ENCODE data around the gene DUSP16. TPM values are rescaled to one million over a fixed set of nuclear protein-coding genes. Genes with fewer than 3 reads are reported as not detected.

DUSP16 gene
- total and polyA plus RNA-seq, 2 experiments from 2014 or later: 11.7 to 59.4 TPM

- TF ChIP-seq JUNB (IDR thresholded peaks at IDR 0.05; ENCODE audit: unreplicated experiment) (no peak), CTCF (conservative IDR thresholded peaks at IDR 0.05; ENCODE audit: low read depth in 2 of 2) (no peak), EZH2 (IDR thresholded peaks at IDR 0.05; ENCODE audit: low read depth, unreplicated experiment) (no peak), STAT1 (IDR thresholded peaks at IDR 0.05; ENCODE audit: unreplicated experiment) (no peak), POLR2AphosphoS5 (IDR thresholded peaks at IDR 0.05; ENCODE audit: low read depth) (no peak), REST (IDR thresholded peaks at IDR 0.05; ENCODE audit: unreplicated experiment) (no peak)
Measured at GRCh38 chr12:12551115-12551514, 11.5 kb downstream of the DUSP16 start (continued).

GRCh38 chr12:12550277-12550676 is 12.4 kb downstream of the DUSP16 start:
- Mint-ChIP-seq H3K9me3 (no peaks in the 10 kb centered on the region), H3K27me3 (ENCODE audit: insufficient read depth, low read depth, poor library complexity) (peaks cover 13% of the 10 kb centered on the region), H3K27ac (no peak overlapping the region), H3K4me1 (peaks cover 25% of the 10 kb centered on the region), H3K36me3 (ENCODE audit: low read depth) (peaks cover 31% of the 10 kb centered on the region; the same call in 2 of the 3 replicates), H3K4me3 (no peak overlapping the region)
- no peaks in the 10 kb centered on the region for H3F3A ChIP-seq (replicated peaks; ENCODE audit: low read depth)
- no peak overlapping the region for H3K27ac ChIP-seq (ENCODE audit: low read depth)
- H3K79me2 ChIP-seq (replicated peaks; ENCODE audit: insufficient read depth): peaks cover 100% of the 10 kb centered on the region
- ATAC-seq: no peak
- no peaks in the 10 kb centered on the region for H3K36me3 ChIP-seq (ENCODE audit: insufficient read depth)
- no peak overlapping the region for H2AFZ ChIP-seq
- peaks cover 12% of the 10 kb centered on the region for H3K4me1 ChIP-seq (ENCODE audit: insufficient read depth)
- H3K4me2 ChIP-seq: no peak overlapping the region
- H3K4me3 ChIP-seq: no peak overlapping the region
- H4K20me1 ChIP-seq (replicated peaks; ENCODE audit: insufficient read depth): no peaks in the 10 kb centered on the region
- no peaks in the 10 kb centered on the region for H3K9me2 ChIP-seq (ENCODE audit: insufficient read depth)
- H3K27me3 ChIP-seq (ENCODE audit: insufficient read depth): no peaks in the 10 kb centered on the region
- DNase-seq (ENCODE audit: low spot score): no peak
- TF ChIP-seq ETS1 (IDR thresholded peaks at IDR 0.05): no peak
- no peak for TF ChIP-seq REST (IDR thresholded peaks at IDR 0.05; ENCODE audit: unreplicated experiment)
- no peak for TF ChIP-seq NANOG (IDR thresholded peaks at IDR 0.05; ENCODE audit: borderline replicate concordance)
- no peak for TF ChIP-seq STAT1 (IDR thresholded peaks at IDR 0.05; ENCODE audit: unreplicated experiment)
- TF ChIP-seq ZNF114 (CRISPR knock-in tag; IDR thresholded peaks at IDR 0.05): no peak
- no peak for TF ChIP-seq ZNF331 (CRISPR knock-in tag; IDR thresholded peaks at IDR 0.05; ENCODE audit: low read depth)
- no peak for TF ChIP-seq CTCF (conservative IDR thresholded peaks at IDR 0.05; ENCODE audit: low read depth in 2 of 2)
- TF ChIP-seq POLR2AphosphoS5 (IDR thresholded peaks at IDR 0.05; ENCODE audit: low read depth): no peak
- no peak for TF ChIP-seq CREB1 (CRISPR knock-in tag; IDR thresholded peaks at IDR 0.05; ENCODE audit: low read depth)

Data from GM23338 (cell line).